ENCODE measurements around the gene CD24.
"Not testable (repeated sequence)": the region's sequence is repeated elsewhere in the genome, so short reads cannot be mapped to it uniquely, and the experiment has no call there.

CD24 gene, protein sequence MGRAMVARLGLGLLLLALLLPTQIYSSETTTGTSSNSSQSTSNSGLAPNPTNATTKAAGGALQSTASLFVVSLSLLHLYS

DNA sequence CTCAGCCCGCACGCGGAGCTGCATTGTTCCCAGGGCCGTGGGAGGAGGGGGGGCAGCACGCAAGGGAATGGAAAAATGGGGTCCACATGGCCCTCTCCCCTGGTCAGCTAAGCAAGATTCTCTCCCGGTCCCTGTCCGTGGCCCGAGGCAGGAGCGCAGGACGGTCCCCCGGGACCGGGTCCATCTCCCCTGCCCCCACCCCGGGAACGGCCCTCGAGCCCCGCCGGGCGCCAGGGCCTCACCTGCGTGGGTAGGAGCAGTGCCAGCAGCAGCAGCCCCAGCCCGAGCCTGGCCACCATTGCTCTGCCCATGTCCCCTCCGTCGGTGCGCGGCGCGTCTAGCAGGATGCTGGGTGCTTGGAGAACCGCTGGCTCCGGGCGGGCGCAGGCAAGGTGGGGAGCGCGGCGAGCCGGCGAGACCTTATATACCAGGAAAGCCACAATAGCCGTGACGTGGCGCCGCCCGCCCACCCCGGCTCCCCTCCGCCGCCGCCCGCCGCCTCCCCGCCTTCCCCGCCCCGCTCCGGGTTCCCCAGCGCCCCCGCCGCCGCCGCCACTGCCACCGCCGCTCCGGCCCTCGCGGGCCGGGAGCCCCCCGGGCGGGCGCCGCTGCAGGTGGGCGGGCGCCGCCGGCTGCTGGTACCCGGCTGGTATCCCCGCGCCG, at the start of gene CD24:
Gene CD24, minus strand, starts transcription at position 394 of the 663 bp plus-strand sequence. Its CDS starts 83 bp downstream, at position 311.
- DNase-seq (ENCODE audit: low read depth), result no peak

- DNase-seq (ENCODE audit: low read depth), result no peak
These were observed 47.1 kb upstream of the CD24 start for GRCh38 chr6:107021446-107022185.

DNA sequence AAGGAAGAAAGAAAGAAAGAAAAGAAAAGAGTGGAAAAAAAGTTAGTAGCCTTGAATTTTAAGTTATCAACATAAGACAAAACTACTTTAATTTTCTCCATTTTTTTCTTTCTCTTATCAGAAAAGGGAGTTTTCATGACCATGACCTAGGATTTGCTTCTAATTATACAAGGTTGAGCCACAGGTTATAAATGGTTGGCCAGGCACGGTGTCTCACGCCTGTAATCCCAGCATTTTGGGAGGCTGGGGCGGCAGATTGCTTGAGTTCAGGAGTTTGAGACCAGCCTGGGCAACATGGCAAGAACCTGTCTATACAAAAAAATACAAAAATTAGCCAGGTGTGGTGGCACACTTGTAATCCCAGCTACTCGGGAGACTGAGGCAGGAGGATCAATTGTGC, 45.7 kb upstream of the CD24 start:
- no peak for DNase-seq (ENCODE audit: low read depth)

DNA sequence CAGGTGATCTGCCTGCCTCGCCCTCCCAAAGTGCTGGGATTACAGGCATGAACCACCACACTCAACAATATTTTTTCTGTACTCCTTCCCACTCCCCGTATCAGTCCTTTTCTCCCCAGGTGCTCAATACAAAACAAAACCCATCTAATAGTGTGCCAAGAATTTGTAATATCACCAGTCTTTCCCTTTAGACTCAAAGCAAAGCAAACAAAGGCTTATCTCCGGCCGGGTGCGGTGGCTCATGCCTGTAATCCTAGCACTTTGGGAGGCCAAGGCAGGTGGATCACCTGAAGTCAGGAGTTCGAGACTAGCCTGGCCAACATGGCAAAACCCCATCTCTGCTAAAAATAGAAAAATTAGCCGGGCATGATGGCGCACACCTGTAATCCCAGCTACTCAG, 45.1 kb upstream of the CD24 start:
- DNase-seq (ENCODE audit: low read depth), result not testable (repeated sequence)

GRCh38 chr6:107019047-107019446, 44.5 kb upstream of the CD24 start:
- DNase-seq (ENCODE audit: low read depth), result no peak

DNA sequence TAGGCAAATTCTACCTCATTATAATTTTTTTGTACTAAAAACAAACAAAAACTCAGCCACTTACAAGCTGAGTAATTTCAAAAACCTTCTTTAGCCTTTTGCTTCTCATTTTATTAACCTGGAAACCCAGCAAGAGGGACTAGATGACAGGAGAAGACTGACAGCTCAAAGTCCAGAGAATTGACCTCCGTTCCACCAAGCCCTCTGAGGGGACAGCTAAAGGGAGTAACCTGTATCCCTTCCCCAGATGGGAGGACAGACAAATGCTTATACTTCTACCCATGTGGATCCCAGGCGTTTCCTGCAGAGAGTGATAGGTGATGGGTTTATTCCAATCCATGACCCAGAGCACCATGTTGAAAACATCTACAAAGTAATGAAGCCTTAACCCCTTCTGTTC, 35.0 kb upstream of the CD24 start:
- no peak for DNase-seq (ENCODE audit: low read depth)

- peak; percentile 31 for DNase-seq (ENCODE audit: low read depth)
These were observed 23.0 kb upstream of the CD24 start for GRCh38 chr6:106997392-106998158.

DNA sequence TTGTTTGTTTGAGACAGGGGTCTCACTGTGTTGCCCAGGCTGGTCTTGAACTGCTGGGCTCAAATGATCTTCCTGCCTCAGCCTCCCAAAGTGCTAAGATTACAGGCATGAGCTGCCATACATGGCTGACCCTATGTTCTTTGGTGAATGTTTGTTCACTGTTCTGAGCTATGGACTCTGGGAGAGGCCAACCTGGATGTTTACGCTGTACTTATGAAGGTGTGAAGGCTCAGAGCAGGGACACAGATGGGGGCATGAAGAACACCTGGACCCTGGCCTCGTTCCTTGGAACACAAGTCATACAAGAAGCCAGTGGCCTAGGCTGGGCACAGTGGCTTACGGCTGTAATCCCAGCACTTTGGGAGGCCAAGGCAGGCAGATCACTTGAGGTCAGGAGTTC, 21.1 kb upstream of the CD24 start:
- DNase-seq (ENCODE audit: low read depth), result no peak

GRCh38 chr6:106989737-106990136, 15.2 kb upstream of the CD24 start:
- not testable (repeated sequence) for DNase-seq (ENCODE audit: low read depth)

DNA sequence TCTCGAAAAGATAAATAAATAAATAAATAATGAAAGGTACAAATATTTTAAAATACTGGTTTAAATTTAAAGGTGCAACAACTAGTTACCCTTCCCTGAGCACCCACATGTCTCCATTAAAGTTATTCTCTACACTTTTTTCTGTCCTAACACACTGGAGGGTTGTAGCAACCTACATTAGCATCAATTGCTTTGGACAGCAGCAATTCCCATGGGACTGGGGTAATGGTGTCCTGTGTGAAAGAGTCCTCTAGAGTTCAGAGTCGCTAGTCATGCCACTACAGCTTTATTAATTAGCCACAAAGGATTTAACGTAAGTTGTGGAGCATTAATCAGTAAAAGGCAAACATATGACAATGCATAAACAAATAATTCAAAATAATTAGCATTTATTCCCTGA, 14.1 kb upstream of the CD24 start:
- DNase-seq (ENCODE audit: low read depth), result no peak

DNA sequence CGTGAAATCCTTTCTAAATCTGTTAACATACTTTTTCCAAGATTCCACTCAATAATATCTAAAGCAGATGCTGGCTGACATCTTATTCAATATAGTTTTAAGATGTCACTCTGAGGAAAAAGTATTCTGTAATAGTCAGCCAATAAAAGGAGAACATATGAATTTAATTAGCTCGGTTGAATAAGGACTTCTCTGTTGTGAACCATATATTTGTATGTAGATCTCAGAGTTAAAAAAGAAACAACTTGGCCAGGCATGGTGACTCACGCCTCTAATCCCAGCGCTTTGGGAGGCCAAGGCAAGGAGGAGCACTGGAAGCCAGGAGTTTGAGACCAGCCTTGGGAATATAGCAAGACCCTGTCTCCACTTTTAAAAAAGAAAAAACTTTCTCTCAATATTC, 7.4 kb upstream of the CD24 start:
- DNase-seq (ENCODE audit: low read depth), result peak; percentile 24

GRCh38 chr6:106980926-106981325, 6.4 kb upstream of the CD24 start:
- DNase-seq (ENCODE audit: low read depth), result no peak

DNA sequence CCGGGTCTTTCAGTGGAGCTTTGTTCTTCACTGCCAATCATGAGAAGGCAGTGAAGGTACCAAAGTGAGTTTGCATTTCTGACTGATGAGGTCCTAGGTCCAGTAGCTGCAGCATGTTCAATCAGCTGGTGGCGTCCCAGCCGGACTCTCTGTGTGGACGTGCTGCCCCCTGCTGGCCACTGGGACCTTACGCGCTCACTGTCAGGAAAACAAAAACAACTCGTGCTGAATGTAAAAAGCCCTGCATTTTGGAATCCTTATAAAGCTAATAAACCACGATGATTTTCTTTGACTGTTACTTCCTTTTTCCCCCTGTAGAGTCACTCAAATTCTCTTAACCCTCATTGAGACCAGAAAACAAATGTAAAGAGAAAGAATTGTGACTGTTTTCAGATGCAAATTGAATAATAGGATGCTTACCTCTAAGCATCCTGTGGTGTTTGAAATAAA, 4.9 kb upstream of the CD24 start:
- peak; percentile 39 for DNase-seq (ENCODE audit: low read depth)

GRCh38 chr6:106977246-106977645, 2.7 kb upstream of the CD24 start:
- no peak for DNase-seq (ENCODE audit: low read depth)

DNA sequence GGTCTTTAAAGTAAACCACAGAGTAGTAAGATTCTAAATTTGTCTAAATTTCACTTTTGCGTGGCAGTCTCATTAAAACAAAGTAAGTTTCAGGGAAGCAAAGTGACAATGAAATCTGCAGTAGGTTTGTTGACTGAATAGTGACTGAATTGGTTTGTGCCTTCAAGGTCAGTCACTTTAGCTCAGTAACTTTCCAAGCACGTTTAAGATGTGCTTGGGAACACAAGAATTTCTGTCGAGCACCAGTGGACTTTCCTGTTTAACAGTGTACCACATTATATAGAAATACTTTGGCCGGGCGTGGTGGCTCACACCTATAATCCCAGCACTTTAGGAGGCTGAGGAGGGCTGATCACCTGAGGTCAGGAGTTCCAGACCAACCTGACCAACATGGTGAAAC, 1.7 kb upstream of the CD24 start:
- DNase-seq (ENCODE audit: low read depth), result no peak

GRCh38 chr6:106975738-106976064, 1.2 kb upstream of the CD24 start:
- DNase-seq (ENCODE audit: low read depth), result no peak

GRCh38 chr6:106974999-106975737, 639 bp upstream of the CD24 start:
- DNase-seq (ENCODE audit: low read depth), result no peak

GRCh38 chr6:106973836-106974335, 643 bp downstream of the CD24 start:
- DNase-seq (ENCODE audit: low read depth), result no peak

DNA sequence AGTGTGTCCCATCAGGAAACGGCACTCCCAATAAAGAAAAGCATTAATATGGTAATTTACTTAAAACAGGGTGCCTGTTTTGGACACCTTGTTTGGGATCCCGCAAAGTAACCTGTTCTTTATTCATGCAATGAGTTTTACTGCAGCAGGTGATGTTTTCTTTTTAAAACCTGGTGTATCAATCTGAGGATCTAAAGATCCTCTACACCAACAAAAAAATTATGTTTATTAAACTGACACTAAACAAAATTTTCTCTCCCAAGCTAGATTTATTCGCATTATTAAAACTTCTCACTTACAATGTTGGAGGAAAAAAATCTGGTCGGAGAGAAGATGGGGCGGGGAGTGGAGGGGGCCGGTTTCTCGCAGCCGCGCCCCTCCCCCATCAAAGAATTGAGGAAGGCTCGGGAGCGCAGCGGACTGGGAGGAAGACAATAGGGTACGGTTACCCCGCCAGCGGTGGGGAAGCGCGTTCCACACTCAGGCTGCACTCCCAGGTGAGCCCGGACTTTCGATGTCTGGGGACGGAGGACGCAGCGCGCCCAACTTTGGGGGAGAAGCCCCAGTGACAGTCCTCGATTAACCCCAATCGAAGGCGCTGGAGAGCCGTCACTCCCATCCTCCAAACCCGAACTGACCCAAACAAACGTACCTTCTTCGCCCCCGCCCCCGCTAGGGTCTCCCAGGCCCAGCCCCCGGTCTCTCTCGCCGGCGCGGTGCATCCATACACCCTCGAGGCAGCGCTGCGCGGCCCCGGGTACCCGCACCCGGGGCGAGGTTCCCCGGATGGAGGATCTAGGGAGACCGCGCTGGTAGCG, 1.3 kb downstream of the CD24 start:
- DNase-seq (ENCODE audit: low read depth), result no peak

DNA sequence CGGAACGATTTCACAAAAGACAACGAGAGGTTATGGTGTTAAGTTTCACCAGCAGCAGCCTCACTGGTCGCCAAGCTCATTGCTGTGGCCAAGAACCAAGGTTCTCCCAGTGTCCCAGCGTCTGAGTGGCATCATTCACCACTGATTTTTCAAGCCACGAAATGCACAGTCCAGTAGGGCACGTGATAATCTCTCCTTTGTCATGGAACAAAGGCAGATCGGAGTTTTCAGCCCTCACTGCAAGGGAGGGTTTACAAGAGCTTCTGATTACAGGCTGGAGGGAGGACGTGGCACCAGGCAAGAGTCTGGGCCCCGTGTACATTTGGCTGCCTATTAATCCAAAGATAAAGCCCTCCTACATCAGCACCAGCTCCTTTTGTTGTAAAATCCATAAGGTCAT, 2.0 kb downstream of the CD24 start:
- DNase-seq (ENCODE audit: low read depth), result no peak

- DNase-seq (ENCODE audit: low read depth), result not testable (repeated sequence)
These were observed 3.8 kb downstream of the CD24 start for GRCh38 chr6:106970769-106971168.

Measured in GM04504 (cell line).